ENCODE measurements around the gene CNTNAP2.

The CNTNAP2 gene

GRCh38 chr7:148334959-148335577 is 2218.5 kb downstream of the CNTNAP2 start:
- H3K79me2 ChIP-seq (ENCODE audit: control insufficient read depth, insufficient read depth, low read length, poor library complexity): peaks cover 4% of the 10 kb centered on the region
- no peak overlapping the region for H3K23ac ChIP-seq (ENCODE audit: low read length)
- H3K4me3 ChIP-seq (ENCODE audit: low read depth, low read length): no peak overlapping the region
- H3K4me2 ChIP-seq (ENCODE audit: low read length): peak overlapping the region; percentile 7
- no peaks in the 10 kb centered on the region for H3K36me3 ChIP-seq (ENCODE audit: control insufficient read depth in 1 of 2, insufficient read depth in 2 of 2, low read length in 2 of 2)
- H3K14ac ChIP-seq (ENCODE audit: low read length): peak overlapping the region; percentile 38
- H3K4me1 ChIP-seq (ENCODE audit: control insufficient read depth in 1 of 2, insufficient read depth in 2 of 2, low read length in 2 of 2): peaks cover 17 to 23% of the 10 kb centered on the region in 2 experiments
- H3K27ac ChIP-seq (ENCODE audit: low read depth, low read length): peak overlapping the region; percentile 92
- DNase-seq: no peak
- H4K91ac ChIP-seq (ENCODE audit: low read depth, low read length): peak overlapping the region; percentile 85
- no CpG with 5 or more reads among the region's 6 CpGs for whole genome bisulfite sequencing (ENCODE audit: extremely low coverage, insufficient coverage, insufficient read length)
- no peak overlapping the region for H2AK5ac ChIP-seq (ENCODE audit: low read length)
- peak overlapping the region; percentile 59 for H2BK120ac ChIP-seq (ENCODE audit: insufficient read depth, low read length, poor library complexity)
- no peaks in the 10 kb centered on the region for H3K27me3 ChIP-seq (ENCODE audit: insufficient read depth, low read length)
- peak overlapping the region; percentile 83 for H2BK5ac ChIP-seq (ENCODE audit: low read depth, low read length, poor library complexity)
- peak overlapping the region; percentile 31 for H3K18ac ChIP-seq (ENCODE audit: low read length)
- H4K8ac ChIP-seq (ENCODE audit: low read depth, low read length): no peak overlapping the region
- peaks cover 17% of the 10 kb centered on the region for H3K9me3 ChIP-seq (ENCODE audit: insufficient read depth, low read depth, low read length)
- peak overlapping the region; percentile 42 for H3K4ac ChIP-seq (ENCODE audit: low read depth, low read length)
- H4K12ac ChIP-seq (ENCODE audit: low read depth, low read length): no peak overlapping the region
- H2BK12ac ChIP-seq (ENCODE audit: low read length): peak overlapping the region; percentile 78
- peaks cover 27% of the 10 kb centered on the region for H3K79me1 ChIP-seq (ENCODE audit: low read length)
- no peak overlapping the region for H3K9ac ChIP-seq (ENCODE audit: low read length)
- no peak overlapping the region for H2AFZ ChIP-seq (ENCODE audit: insufficient read depth, low read length, poor library complexity)

- no peak overlapping the region for H2AK5ac ChIP-seq (ENCODE audit: low read length)
- no peak overlapping the region for H3K14ac ChIP-seq (ENCODE audit: low read length)
- no peaks in the 10 kb centered on the region for H3K36me3 ChIP-seq (ENCODE audit: control insufficient read depth in 1 of 2, insufficient read depth in 2 of 2, low read length in 2 of 2)
- peaks cover 27% of the 10 kb centered on the region for H3K79me1 ChIP-seq (ENCODE audit: low read length)
- no peak overlapping the region for H3K9ac ChIP-seq (ENCODE audit: low read length)
- no CpG with 5 or more reads among the region's 1 CpG for WGBS (ENCODE audit: extremely low coverage, insufficient coverage, insufficient read length)
- no peak overlapping the region for H3K18ac ChIP-seq (ENCODE audit: low read length)
- H2BK5ac ChIP-seq (ENCODE audit: low read depth, low read length, poor library complexity): no peak overlapping the region
- H2AFZ ChIP-seq (ENCODE audit: insufficient read depth, low read length, poor library complexity): no peak overlapping the region
- peak overlapping the region; percentile 75 for H2BK120ac ChIP-seq (ENCODE audit: insufficient read depth, low read length, poor library complexity)
- H3K27me3 ChIP-seq (ENCODE audit: insufficient read depth, low read length): no peaks in the 10 kb centered on the region
- H2BK12ac ChIP-seq (ENCODE audit: low read length): no peak overlapping the region
- no peak overlapping the region for H4K12ac ChIP-seq (ENCODE audit: low read depth, low read length)
- no peak overlapping the region for H3K4ac ChIP-seq (ENCODE audit: low read depth, low read length)
- peak overlapping the region; percentile 92 for H3K27ac ChIP-seq (ENCODE audit: low read depth, low read length)
- no peak overlapping the region for H3K4me3 ChIP-seq (ENCODE audit: low read depth, low read length)
- no peak overlapping the region for H3K4me2 ChIP-seq (ENCODE audit: low read length)
- H4K91ac ChIP-seq (ENCODE audit: low read depth, low read length): no peak overlapping the region
- DNase-seq: no peak
- peaks cover 4% of the 10 kb centered on the region for H3K79me2 ChIP-seq (ENCODE audit: control insufficient read depth, insufficient read depth, low read length, poor library complexity)
- H3K9me3 ChIP-seq (ENCODE audit: insufficient read depth, low read depth, low read length): peaks cover 10% of the 10 kb centered on the region
- H3K4me1 ChIP-seq (ENCODE audit: control insufficient read depth in 1 of 2, insufficient read depth in 2 of 2, low read length in 2 of 2): peaks cover 17 to 24% of the 10 kb centered on the region in 2 experiments
- H4K8ac ChIP-seq (ENCODE audit: low read depth, low read length): no peak overlapping the region
- no peak overlapping the region for H3K23ac ChIP-seq (ENCODE audit: low read length)
Observed at GRCh38 chr7:148335790-148336189, 2219.2 kb downstream of the CNTNAP2 start.

GRCh38 chr7:148336411-148336810 is 2219.8 kb downstream of the CNTNAP2 start:
- H3K9me3 ChIP-seq (ENCODE audit: insufficient read depth, low read depth, low read length): peaks cover 4% of the 10 kb centered on the region
- H3K4me3 ChIP-seq (ENCODE audit: low read depth, low read length): no peak overlapping the region
- H3K23ac ChIP-seq (ENCODE audit: low read length): no peak overlapping the region
- H3K79me2 ChIP-seq (ENCODE audit: control insufficient read depth, insufficient read depth, low read length, poor library complexity): peaks cover 6% of the 10 kb centered on the region
- H3K4ac ChIP-seq (ENCODE audit: low read depth, low read length): no peak overlapping the region
- no peak overlapping the region for H2BK120ac ChIP-seq (ENCODE audit: insufficient read depth, low read length, poor library complexity)
- H3K79me1 ChIP-seq (ENCODE audit: low read length): peaks cover 27% of the 10 kb centered on the region
- H3K18ac ChIP-seq (ENCODE audit: low read length): no peak overlapping the region
- no peak overlapping the region for H4K12ac ChIP-seq (ENCODE audit: low read depth, low read length)
- H2BK5ac ChIP-seq (ENCODE audit: low read depth, low read length, poor library complexity): no peak overlapping the region
- no peak overlapping the region for H3K14ac ChIP-seq (ENCODE audit: low read length)
- H4K91ac ChIP-seq (ENCODE audit: low read depth, low read length): no peak overlapping the region
- no peak overlapping the region for H2AFZ ChIP-seq (ENCODE audit: insufficient read depth, low read length, poor library complexity)
- H3K36me3 ChIP-seq (ENCODE audit: control insufficient read depth in 1 of 2, insufficient read depth in 2 of 2, low read length in 2 of 2): no peaks in the 10 kb centered on the region
- H3K4me1 ChIP-seq (ENCODE audit: control insufficient read depth in 1 of 2, insufficient read depth in 2 of 2, low read length in 2 of 2): peaks cover 17 to 26% of the 10 kb centered on the region in 2 experiments
- no peak overlapping the region for H4K8ac ChIP-seq (ENCODE audit: low read depth, low read length)
- H2AK5ac ChIP-seq (ENCODE audit: low read length): no peak overlapping the region
- no peaks in the 10 kb centered on the region for H3K27me3 ChIP-seq (ENCODE audit: insufficient read depth, low read length)
- DNase-seq: peak in 1 of 2 donors; percentile 55
- no CpG with 5 or more reads among the region's 3 CpGs for WGBS (ENCODE audit: extremely low coverage, insufficient coverage, insufficient read length)
- no peak overlapping the region for H3K4me2 ChIP-seq (ENCODE audit: low read length)
- no peak overlapping the region for H2BK12ac ChIP-seq (ENCODE audit: low read length)
- H3K9ac ChIP-seq (ENCODE audit: low read length): no peak overlapping the region
- H3K27ac ChIP-seq (ENCODE audit: low read depth, low read length): peak overlapping the region; percentile 68

- DNase-seq: no peak
Observed at GRCh38 chr7:148337246-148337965, 2220.8 kb downstream of the CNTNAP2 start.

More at GRCh38 chr7:148337246-148337965, 2220.8 kb downstream of the CNTNAP2 start:
- Histone ChIP-seq H3K4me3 (ENCODE audit: low read depth, low read length) (no peak overlapping the region), H3K27ac (ENCODE audit: low read depth, low read length) (peak overlapping the region; percentile 68), H4K8ac (ENCODE audit: low read depth, low read length) (peak overlapping the region; percentile 41), H3K27me3 (ENCODE audit: insufficient read depth, low read length) (no peaks in the 10 kb centered on the region), H3K79me2 (ENCODE audit: control insufficient read depth, insufficient read depth, low read length, poor library complexity) (peaks cover 6% of the 10 kb centered on the region), H2AFZ (ENCODE audit: insufficient read depth, low read length, poor library complexity) (no peak overlapping the region), H3K9me3 (ENCODE audit: insufficient read depth, low read depth, low read length) (no peaks in the 10 kb centered on the region), H2AK5ac (ENCODE audit: low read length) (peak overlapping the region; percentile 40), H2BK120ac (ENCODE audit: insufficient read depth, low read length, poor library complexity) (peak overlapping the region; percentile 84), H3K9ac (ENCODE audit: low read length) (no peak overlapping the region), H4K12ac (ENCODE audit: low read depth, low read length) (no peak overlapping the region), H3K4me1 (ENCODE audit: control insufficient read depth in 1 of 2, insufficient read depth in 2 of 2, low read length in 2 of 2) (peaks cover 17 to 26% of the 10 kb centered on the region in 2 experiments), H4K91ac (ENCODE audit: low read depth, low read length) (peak overlapping the region; percentile 92), H3K36me3 (ENCODE audit: control insufficient read depth in 1 of 2, insufficient read depth in 2 of 2, low read length in 2 of 2) (no peaks in the 10 kb centered on the region), H2BK5ac (ENCODE audit: low read depth, low read length, poor library complexity) (peak overlapping the region; percentile 51), H3K4ac (ENCODE audit: low read depth, low read length) (peak overlapping the region; percentile 18), H3K18ac (ENCODE audit: low read length) (peak overlapping the region; percentile 26), H3K4me2 (ENCODE audit: low read length) (no peak overlapping the region), H3K79me1 (ENCODE audit: low read length) (peaks cover 27% of the 10 kb centered on the region), H3K23ac (ENCODE audit: low read length) (no peak overlapping the region), H2BK12ac (ENCODE audit: low read length) (peak overlapping the region; percentile 72), H3K14ac (ENCODE audit: low read length) (peak overlapping the region; percentile 71)
- WGBS (ENCODE audit: extremely low coverage, insufficient coverage, insufficient read length): no CpG with 5 or more reads among the region's 11 CpGs
